Adrenal gland (tissue), 5 donors: ENCODE data around the gene PLCB1.

ENCODE experiments used
- POLR2A ChIP-seq, 2 donors: fragments of 450-650 bp; IDR thresholded peaks; one replicate each; pipeline ENCODE4 v1.6.1; 2017; ENCODE audit warnings: antibody characterized with exemption in 2 of 2, mild to moderate bottlenecking in 2 of 2, moderate library complexity in 1 of 2
- TF ChIP-seq, protein P1 (sequence below), 6 experiments: fragments of 450-650 bp in 4 of 6; fragments of 200-600 bp in 2 of 6; sonication (generic) in 1 of 6; IDR thresholded peaks; 1 replicate in 5 of 6; 2 replicates in 1 of 6; pipeline versions ENCODE4 v1.5.1 to v1.8.0; 2016 to 2021; ENCODE audit warnings: antibody characterized with exemption in 6 of 6, mild to moderate bottlenecking in 2 of 6, moderate library complexity in 1 of 6
- donor health status: DM: no; HTN: no; CAD: no.

GRCh38 chr20:8579035-8579434 is 447.0 kb downstream of the PLCB1 start:
- TF ChIP-seq, protein P1, sequence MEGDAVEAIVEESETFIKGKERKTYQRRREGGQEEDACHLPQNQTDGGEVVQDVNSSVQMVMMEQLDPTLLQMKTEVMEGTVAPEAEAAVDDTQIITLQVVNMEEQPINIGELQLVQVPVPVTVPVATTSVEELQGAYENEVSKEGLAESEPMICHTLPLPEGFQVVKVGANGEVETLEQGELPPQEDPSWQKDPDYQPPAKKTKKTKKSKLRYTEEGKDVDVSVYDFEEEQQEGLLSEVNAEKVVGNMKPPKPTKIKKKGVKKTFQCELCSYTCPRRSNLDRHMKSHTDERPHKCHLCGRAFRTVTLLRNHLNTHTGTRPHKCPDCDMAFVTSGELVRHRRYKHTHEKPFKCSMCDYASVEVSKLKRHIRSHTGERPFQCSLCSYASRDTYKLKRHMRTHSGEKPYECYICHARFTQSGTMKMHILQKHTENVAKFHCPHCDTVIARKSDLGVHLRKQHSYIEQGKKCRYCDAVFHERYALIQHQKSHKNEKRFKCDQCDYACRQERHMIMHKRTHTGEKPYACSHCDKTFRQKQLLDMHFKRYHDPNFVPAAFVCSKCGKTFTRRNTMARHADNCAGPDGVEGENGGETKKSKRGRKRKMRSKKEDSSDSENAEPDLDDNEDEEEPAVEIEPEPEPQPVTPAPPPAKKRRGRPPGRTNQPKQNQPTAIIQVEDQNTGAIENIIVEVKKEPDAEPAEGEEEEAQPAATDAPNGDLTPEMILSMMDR (IDR thresholded peaks at IDR 0.05): no peak
- no peak for TF ChIP-seq POLR2A (IDR thresholded peaks at IDR 0.05)
